WTC11 (cell line): Measurements from ENCODE around the gene DNAI7. TPM values are rescaled to one million over a fixed set of nuclear protein-coding genes. Genes with fewer than 3 reads are reported as not detected.

ENCODE experiments used
- AR ChIP-seq: fragments of 250-450 bp; sonication (Bioruptor Pico); IDR thresholded peaks from 2 replicates; pipeline ENCODE4 v1.9.0; 2021; ENCODE audit warnings: mild to moderate bottlenecking
- CREM ChIP-seq: sonication (generic); formaldehyde crosslinking; IDR thresholded peaks from 2 replicates; pipeline ENCODE4 v1.8.1; 2022; ENCODE audit warnings: mild to moderate bottlenecking, missing genetic modification reagents, moderate library complexity
- ERG ChIP-seq: fragments of 250-450 bp; sonication (Bioruptor Pico); IDR thresholded peaks from 2 replicates; pipeline ENCODE4 v1.8.0; 2021; ENCODE audit warnings: mild to moderate bottlenecking
- FOXK1 ChIP-seq: sonication (generic); formaldehyde crosslinking; IDR thresholded peaks from 2 replicates; pipeline ENCODE4 v1.8.0; 2022; ENCODE audit warnings: mild to moderate bottlenecking, moderate library complexity, missing genetic modification reagents
- FOXP1 ChIP-seq: sonication (generic); formaldehyde crosslinking; IDR thresholded peaks from 2 replicates; pipeline ENCODE4 v1.8.0; 2022; ENCODE audit warnings: missing genetic modification reagents, mild to moderate bottlenecking, moderate library complexity, borderline replicate concordance
- FOXP4 ChIP-seq: sonication (generic); formaldehyde crosslinking; IDR thresholded peaks from 2 replicates; pipeline ENCODE4 v1.8.0; 2022; ENCODE audit warnings: mild to moderate bottlenecking, missing genetic modification reagents
- HMGA2 ChIP-seq: fragments of 250-450 bp; sonication (Bioruptor Pico); IDR thresholded peaks from 2 replicates; pipeline ENCODE4 v1.4.0; 2021; ENCODE audit warnings: mild to moderate bottlenecking, moderate library complexity
- IRF1 ChIP-seq: sonication (generic); formaldehyde crosslinking; IDR thresholded peaks from 2 replicates; pipeline ENCODE4 v1.8.0; 2023; ENCODE audit warnings: missing genetic modification reagents
- MLX ChIP-seq: sonication (generic); formaldehyde crosslinking; IDR thresholded peaks from 2 replicates; pipeline ENCODE4 v1.8.1; 2023; ENCODE audit warnings: mild to moderate bottlenecking, missing genetic modification reagents, moderate library complexity
- NR1H2 ChIP-seq: sonication (generic); formaldehyde crosslinking; IDR thresholded peaks from 2 replicates; pipeline ENCODE4 v1.9.0; 2021; ENCODE audit warnings: mild to moderate bottlenecking, moderate library complexity, missing genetic modification reagents
- TEAD4 ChIP-seq: sonication (generic); formaldehyde crosslinking; IDR thresholded peaks from 2 replicates; pipeline ENCODE4 v1.8.0; 2022; ENCODE audit warnings: mild to moderate bottlenecking, missing genetic modification reagents
- TP53 ChIP-seq: sonication (generic); formaldehyde crosslinking; IDR thresholded peaks from 2 replicates; pipeline ENCODE4 v1.8.1; 2023; ENCODE audit warnings: mild to moderate bottlenecking, missing genetic modification reagents
- ZMAT4 ChIP-seq: fragments of 250-450 bp; sonication (Bioruptor Pico); IDR thresholded peaks from 2 replicates; pipeline ENCODE4 v1.9.0; 2021; ENCODE audit warnings: mild to moderate bottlenecking
- ZNF416 ChIP-seq: fragments of 250-450 bp; sonication (Bioruptor Pico); IDR thresholded peaks from 2 replicates; pipeline ENCODE4 v1.9.0; 2021; ENCODE audit warnings: mild to moderate bottlenecking, inconsistent platforms
- ZNF423 ChIP-seq: fragments of 250-450 bp; sonication (Bioruptor Pico); IDR thresholded peaks from 2 replicates; pipeline ENCODE4 v2.1.2; 2022; ENCODE audit warnings: mild to moderate bottlenecking, moderate library complexity
- ZNF671 ChIP-seq: fragments of 250-450 bp; sonication (Bioruptor Pico); IDR thresholded peaks from 2 replicates; pipeline ENCODE4 v1.8.0; 2021; ENCODE audit warnings: mild to moderate bottlenecking
- total RNA-seq: library from RNA; stranded (reverse); gene quantifications from 3 replicates; pipeline ENCODE4 v1.2.3, GENCODE V29; 2021
- TF ChIP-seq, protein P1 (sequence below): sonication (generic); formaldehyde crosslinking; IDR thresholded peaks from 2 replicates; pipeline ENCODE4 v1.8.1; 2022; ENCODE audit warnings: low read depth, mild to moderate bottlenecking, moderate library complexity, missing genetic modification reagents, borderline replicate concordance
- TF ChIP-seq, protein P2 (sequence below): sonication (generic); formaldehyde crosslinking; IDR thresholded peaks from 2 replicates; pipeline ENCODE4 v1.8.1; 2022; ENCODE audit warnings: mild to moderate bottlenecking, moderate library complexity, missing genetic modification reagents
- TF ChIP-seq, protein P3 (sequence below): sonication (generic); formaldehyde crosslinking; conservative IDR thresholded peaks from 2 replicates; pipeline ENCODE4 v1.8.1; 2022; ENCODE audit warnings: mild to moderate bottlenecking, missing genetic modification reagents
- TF ChIP-seq, protein P4 (sequence below): fragments of 250-450 bp; sonication (Bioruptor Pico); IDR thresholded peaks from 2 replicates; pipeline ENCODE4 v1.9.0; 2021; ENCODE audit warnings: mild to moderate bottlenecking, borderline replicate concordance
- TF ChIP-seq, protein P5 (sequence below): sonication (generic); formaldehyde crosslinking; IDR thresholded peaks from 2 replicates; pipeline ENCODE4 v1.8.0; 2022; ENCODE audit warnings: mild to moderate bottlenecking, missing genetic modification reagents

DNAI7 gene
- total RNA-seq, 1 experiment from 2014 or later: not detected

GRCh38 chr12:25195056-25195971 lies at the start of gene DNAI7, which contains the start of gene ETFRF1 (continued):
- TF ChIP-seq, protein P1, sequence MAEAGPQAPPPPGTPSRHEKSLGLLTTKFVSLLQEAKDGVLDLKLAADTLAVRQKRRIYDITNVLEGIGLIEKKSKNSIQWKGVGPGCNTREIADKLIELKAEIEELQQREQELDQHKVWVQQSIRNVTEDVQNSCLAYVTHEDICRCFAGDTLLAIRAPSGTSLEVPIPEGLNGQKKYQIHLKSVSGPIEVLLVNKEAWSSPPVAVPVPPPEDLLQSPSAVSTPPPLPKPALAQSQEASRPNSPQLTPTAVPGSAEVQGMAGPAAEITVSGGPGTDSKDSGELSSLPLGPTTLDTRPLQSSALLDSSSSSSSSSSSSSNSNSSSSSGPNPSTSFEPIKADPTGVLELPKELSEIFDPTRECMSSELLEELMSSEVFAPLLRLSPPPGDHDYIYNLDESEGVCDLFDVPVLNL (CRISPR knock-in tag): no peak
- TF ChIP-seq CREM (CRISPR knock-in tag) (no peak), ZNF423 (CRISPR knock-in tag) (no peak), FOXP4 (CRISPR knock-in tag) (no peak), TEAD4 (CRISPR knock-in tag) (no peak), HMGA2 (CRISPR knock-in tag) (no peak), MLX (CRISPR knock-in tag) (no peak), IRF1 (CRISPR knock-in tag) (no peak), ERG (CRISPR knock-in tag) (no peak), AR (no peak), TP53 (CRISPR knock-in tag) (no peak), FOXP1 (CRISPR knock-in tag) (peak; percentile 65), NR1H2 (no peak), ZNF671 (CRISPR knock-in tag) (no peak), ZNF416 (CRISPR knock-in tag) (no peak), FOXK1 (CRISPR knock-in tag) (peak; percentile 38; the same call in 1 of the 2 replicates), ZMAT4 (no peak)
- TF ChIP-seq, protein P2, sequence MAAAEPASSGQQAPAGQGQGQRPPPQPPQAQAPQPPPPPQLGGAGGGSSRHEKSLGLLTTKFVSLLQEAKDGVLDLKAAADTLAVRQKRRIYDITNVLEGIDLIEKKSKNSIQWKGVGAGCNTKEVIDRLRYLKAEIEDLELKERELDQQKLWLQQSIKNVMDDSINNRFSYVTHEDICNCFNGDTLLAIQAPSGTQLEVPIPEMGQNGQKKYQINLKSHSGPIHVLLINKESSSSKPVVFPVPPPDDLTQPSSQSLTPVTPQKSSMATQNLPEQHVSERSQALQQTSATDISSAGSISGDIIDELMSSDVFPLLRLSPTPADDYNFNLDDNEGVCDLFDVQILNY (CRISPR knock-in tag): no peak
- TF ChIP-seq, protein P3, sequence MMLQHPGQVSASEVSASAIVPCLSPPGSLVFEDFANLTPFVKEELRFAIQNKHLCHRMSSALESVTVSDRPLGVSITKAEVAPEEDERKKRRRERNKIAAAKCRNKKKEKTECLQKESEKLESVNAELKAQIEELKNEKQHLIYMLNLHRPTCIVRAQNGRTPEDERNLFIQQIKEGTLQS: no peak
- TF ChIP-seq, protein P4, sequence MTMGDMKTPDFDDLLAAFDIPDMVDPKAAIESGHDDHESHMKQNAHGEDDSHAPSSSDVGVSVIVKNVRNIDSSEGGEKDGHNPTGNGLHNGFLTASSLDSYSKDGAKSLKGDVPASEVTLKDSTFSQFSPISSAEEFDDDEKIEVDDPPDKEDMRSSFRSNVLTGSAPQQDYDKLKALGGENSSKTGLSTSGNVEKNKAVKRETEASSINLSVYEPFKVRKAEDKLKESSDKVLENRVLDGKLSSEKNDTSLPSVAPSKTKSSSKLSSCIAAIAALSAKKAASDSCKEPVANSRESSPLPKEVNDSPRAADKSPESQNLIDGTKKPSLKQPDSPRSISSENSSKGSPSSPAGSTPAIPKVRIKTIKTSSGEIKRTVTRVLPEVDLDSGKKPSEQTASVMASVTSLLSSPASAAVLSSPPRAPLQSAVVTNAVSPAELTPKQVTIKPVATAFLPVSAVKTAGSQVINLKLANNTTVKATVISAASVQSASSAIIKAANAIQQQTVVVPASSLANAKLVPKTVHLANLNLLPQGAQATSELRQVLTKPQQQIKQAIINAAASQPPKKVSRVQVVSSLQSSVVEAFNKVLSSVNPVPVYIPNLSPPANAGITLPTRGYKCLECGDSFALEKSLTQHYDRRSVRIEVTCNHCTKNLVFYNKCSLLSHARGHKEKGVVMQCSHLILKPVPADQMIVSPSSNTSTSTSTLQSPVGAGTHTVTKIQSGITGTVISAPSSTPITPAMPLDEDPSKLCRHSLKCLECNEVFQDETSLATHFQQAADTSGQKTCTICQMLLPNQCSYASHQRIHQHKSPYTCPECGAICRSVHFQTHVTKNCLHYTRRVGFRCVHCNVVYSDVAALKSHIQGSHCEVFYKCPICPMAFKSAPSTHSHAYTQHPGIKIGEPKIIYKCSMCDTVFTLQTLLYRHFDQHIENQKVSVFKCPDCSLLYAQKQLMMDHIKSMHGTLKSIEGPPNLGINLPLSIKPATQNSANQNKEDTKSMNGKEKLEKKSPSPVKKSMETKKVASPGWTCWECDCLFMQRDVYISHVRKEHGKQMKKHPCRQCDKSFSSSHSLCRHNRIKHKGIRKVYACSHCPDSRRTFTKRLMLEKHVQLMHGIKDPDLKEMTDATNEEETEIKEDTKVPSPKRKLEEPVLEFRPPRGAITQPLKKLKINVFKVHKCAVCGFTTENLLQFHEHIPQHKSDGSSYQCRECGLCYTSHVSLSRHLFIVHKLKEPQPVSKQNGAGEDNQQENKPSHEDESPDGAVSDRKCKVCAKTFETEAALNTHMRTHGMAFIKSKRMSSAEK (CRISPR knock-in tag): no peak
- TF ChIP-seq, protein P5, sequence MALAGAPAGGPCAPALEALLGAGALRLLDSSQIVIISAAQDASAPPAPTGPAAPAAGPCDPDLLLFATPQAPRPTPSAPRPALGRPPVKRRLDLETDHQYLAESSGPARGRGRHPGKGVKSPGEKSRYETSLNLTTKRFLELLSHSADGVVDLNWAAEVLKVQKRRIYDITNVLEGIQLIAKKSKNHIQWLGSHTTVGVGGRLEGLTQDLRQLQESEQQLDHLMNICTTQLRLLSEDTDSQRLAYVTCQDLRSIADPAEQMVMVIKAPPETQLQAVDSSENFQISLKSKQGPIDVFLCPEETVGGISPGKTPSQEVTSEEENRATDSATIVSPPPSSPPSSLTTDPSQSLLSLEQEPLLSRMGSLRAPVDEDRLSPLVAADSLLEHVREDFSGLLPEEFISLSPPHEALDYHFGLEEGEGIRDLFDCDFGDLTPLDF (CRISPR knock-in tag): no peak
